ENCODE measurements around the gene ISM1.

ISM1 gene

DNA sequence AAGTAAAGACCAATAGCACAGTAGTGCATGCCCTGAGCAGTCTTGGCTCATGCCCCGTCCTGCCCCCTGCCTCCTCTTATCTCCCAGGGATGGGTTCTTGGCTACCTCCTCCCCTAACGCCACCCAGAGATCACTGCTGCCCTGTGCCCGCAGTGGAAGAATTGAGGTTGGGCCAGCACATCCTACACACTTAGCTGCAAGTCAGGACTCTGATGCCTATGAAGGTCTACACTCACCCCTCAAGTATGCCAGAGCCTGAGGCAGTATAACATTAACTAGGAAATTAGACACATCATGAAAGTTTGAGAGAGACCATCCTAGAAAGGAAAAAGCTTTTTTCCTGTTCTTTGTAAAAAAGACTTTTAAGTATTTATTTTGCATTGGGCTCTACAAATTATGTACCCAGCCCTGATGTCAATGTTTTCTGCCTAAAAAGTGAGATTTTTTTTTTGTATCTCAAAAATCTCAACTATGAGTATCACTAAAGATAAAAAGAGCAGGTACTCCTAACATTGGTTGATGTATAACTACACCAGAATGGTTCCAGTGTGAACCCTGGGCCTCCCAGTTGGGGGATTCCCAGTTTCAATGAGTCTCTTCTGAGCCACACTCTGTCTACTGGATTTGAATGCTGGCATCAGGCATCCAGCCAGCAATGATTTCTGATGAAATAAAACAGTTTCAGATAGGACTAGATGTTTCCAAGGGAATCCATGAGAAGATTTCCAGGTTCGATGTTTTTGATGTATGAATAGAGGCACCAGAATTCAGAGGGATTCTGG is 115.4 kb downstream of the ISM1 start:
- H3K4me3 Mint-ChIP-seq, result no peak overlapping the region
- no peaks in the 10 kb centered on the region for H3K36me3 Mint-ChIP-seq (ENCODE audit: low read depth)
- H3K27me3 Mint-ChIP-seq, result no peaks in the 10 kb centered on the region
- H3K4me1 Mint-ChIP-seq (ENCODE audit: low read depth), result no peaks in the 10 kb centered on the region
- H3K27ac Mint-ChIP-seq, result no peak overlapping the region
- H3K9me3 Mint-ChIP-seq, result no peaks in the 10 kb centered on the region
- intact Hi-C loops (cut with micrococcal nuclease), result no loop called here

DNA sequence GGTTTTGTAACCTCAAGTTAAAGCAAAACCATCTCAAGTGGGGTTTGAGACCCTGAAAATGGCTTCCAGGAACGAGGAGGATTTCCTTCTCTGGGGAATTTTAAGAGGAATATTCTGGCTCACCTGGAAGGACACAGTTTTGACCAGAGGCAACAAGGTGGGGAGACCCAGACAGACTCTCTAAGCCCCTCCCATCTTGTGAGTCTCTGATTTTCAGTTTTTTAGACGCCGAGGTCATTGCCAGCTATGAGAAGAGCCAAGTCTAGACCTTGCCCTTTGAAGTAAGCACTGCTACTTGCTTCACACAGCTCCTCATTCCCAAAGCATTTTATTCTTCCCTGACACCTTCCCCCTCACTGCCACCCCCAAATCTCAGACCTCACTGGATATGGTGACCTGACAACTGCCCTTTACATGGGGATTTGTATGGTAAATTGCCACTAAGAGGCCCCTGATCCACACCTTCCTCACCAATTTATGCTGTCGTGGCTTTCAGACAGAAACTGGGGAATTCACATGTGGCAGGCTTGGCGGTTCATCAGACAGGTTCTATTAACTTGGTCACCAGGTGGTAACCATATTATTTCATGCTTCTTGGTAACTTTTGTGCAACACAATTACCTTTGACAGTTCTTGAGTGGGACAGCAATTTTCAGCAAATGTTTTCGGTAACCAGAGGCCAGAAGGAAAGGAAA is 116.2 kb downstream of the ISM1 start:
- H3K27ac Mint-ChIP-seq, result no peak overlapping the region
- H3K9me3 Mint-ChIP-seq, result peaks cover 2% of the 10 kb centered on the region
- no peaks in the 10 kb centered on the region for H3K27me3 Mint-ChIP-seq
- no peaks in the 10 kb centered on the region for H3K36me3 Mint-ChIP-seq (ENCODE audit: low read depth)
- intact Hi-C loops (cut with micrococcal nuclease), result no loop called here
- H3K4me3 Mint-ChIP-seq, result no peak overlapping the region
- no peaks in the 10 kb centered on the region for H3K4me1 Mint-ChIP-seq (ENCODE audit: low read depth)

DNA sequence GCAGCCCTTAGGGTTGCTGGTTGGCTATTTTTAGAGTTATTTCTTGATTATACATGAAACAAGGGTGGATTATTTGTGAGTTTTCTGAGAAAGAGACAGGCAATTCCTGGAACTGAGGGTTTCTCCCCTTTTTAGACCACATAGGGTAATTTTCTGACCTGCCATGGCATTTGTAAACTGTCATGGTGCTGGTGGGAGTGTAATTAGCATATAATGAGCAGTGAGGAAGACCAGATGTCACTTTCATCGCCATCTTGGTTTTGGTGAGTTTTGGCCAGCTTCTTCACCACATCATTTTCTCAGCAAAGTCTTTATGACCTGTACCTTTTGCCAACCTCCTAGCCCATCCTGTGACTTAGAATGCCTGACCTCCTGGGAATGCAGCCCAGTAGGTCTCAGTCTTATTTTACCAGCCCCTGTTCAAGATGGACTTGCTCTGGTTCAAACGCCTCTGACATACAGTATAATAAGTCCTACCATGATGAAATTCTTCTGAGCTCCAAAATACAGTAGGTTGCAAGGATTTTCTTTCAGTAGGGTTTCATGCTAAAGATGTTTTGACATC is 117.1 kb downstream of the ISM1 start:
- H3K27me3 Mint-ChIP-seq, result no peaks in the 10 kb centered on the region
- H3K4me3 Mint-ChIP-seq, result no peak overlapping the region
- H3K9me3 Mint-ChIP-seq, result peaks cover 8% of the 10 kb centered on the region
- H3K36me3 Mint-ChIP-seq (ENCODE audit: low read depth), result no peaks in the 10 kb centered on the region
- no peak overlapping the region for H3K27ac Mint-ChIP-seq
- H3K4me1 Mint-ChIP-seq (ENCODE audit: low read depth), result no peaks in the 10 kb centered on the region
- intact Hi-C loops (cut with micrococcal nuclease), result no loop called here

DNA sequence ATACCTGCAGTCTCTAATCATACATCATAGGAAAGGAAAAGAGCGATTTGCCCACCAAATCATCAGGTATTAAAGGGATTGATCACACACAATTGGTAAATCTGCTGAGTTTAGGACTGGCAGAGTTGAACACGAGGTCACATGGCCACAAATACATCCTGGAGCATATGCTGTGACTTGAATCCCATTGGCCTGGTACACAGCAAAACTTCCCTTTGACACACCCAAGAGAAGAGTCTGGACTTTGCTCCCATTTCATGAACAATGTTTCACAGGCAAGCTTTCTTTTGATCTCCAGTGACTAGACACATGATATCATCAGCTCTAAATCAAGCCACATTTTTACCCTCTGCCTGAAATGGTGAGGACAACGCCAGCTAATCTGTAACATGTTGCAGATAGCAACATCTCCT is 117.9 kb downstream of the ISM1 start:
- H3K36me3 Mint-ChIP-seq (ENCODE audit: low read depth), result no peaks in the 10 kb centered on the region
- no peak overlapping the region for H3K27ac Mint-ChIP-seq
- H3K9me3 Mint-ChIP-seq, result peaks cover 14% of the 10 kb centered on the region
- intact Hi-C loops (cut with micrococcal nuclease), result no loop called here
- no peaks in the 10 kb centered on the region for H3K4me1 Mint-ChIP-seq (ENCODE audit: low read depth)
- H3K4me3 Mint-ChIP-seq, result no peak overlapping the region
- H3K27me3 Mint-ChIP-seq, result no peaks in the 10 kb centered on the region

DNA sequence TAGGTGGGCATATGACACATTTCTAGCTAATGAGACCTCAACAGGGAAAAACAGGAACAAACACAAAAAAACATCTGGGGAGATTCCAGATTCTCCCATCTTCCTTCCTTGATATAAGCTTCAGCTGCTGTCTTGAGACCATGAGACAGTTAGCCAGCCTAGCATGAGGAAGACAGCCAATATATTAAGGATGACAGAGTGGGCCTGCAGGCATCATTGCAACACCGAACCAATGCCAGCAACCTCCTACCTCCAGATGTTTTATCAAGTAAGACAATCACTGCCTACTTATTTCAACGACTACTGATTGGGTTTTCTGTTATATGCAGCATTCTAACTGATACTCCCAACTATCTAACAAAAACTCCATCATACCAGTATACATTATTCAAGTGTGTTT is 119.0 kb downstream of the ISM1 start:
- intact Hi-C loops (cut with micrococcal nuclease), result no loop called here
- Mint-ChIP-seq H3K27ac (no peak overlapping the region), H3K27me3 (no peaks in the 10 kb centered on the region), H3K9me3 (peaks cover 18% of the 10 kb centered on the region), H3K4me1 (ENCODE audit: low read depth) (no peaks in the 10 kb centered on the region), H3K36me3 (ENCODE audit: low read depth) (no peaks in the 10 kb centered on the region), H3K4me3 (no peak overlapping the region)

DNA sequence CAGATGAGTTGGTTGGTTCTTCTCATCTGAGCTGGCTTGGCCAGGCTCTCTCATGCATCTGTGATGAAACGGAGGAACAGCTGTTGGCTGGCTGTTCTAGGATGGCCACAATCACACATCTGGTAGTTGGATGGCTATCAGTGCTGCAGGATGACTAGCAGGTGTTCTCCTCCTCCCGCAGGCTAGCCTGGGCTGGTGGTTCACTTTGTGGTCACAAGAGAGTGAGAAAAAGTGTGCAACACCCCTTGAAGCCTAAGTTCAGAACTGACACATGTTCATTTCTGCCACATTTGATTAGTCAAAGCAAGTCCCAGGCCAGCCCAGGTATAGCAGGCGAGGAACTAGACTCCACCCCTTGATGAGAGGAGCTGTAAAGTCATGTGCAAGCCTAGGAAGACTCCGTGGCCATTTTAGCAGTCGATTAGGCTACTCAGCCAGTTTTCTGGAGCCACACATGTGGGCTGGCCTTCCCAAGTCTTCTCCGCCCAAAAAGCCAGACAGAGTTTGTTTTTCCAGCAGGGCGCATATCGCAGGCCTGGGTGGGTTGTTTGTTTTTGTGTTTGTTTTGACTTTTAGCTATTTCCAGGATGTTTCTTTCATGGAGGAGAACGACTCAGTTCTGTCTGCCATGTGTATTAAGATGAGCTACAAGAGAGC is 120.8 kb downstream of the ISM1 start:
- no peak overlapping the region for H3K4me3 Mint-ChIP-seq
- H3K27me3 Mint-ChIP-seq, result no peaks in the 10 kb centered on the region
- no peak overlapping the region for H3K27ac Mint-ChIP-seq
- peaks cover 18% of the 10 kb centered on the region for H3K9me3 Mint-ChIP-seq
- H3K4me1 Mint-ChIP-seq (ENCODE audit: low read depth), result no peaks in the 10 kb centered on the region
- intact Hi-C loops (cut with micrococcal nuclease), result no loop called here
- no peaks in the 10 kb centered on the region for H3K36me3 Mint-ChIP-seq (ENCODE audit: low read depth)

DNA sequence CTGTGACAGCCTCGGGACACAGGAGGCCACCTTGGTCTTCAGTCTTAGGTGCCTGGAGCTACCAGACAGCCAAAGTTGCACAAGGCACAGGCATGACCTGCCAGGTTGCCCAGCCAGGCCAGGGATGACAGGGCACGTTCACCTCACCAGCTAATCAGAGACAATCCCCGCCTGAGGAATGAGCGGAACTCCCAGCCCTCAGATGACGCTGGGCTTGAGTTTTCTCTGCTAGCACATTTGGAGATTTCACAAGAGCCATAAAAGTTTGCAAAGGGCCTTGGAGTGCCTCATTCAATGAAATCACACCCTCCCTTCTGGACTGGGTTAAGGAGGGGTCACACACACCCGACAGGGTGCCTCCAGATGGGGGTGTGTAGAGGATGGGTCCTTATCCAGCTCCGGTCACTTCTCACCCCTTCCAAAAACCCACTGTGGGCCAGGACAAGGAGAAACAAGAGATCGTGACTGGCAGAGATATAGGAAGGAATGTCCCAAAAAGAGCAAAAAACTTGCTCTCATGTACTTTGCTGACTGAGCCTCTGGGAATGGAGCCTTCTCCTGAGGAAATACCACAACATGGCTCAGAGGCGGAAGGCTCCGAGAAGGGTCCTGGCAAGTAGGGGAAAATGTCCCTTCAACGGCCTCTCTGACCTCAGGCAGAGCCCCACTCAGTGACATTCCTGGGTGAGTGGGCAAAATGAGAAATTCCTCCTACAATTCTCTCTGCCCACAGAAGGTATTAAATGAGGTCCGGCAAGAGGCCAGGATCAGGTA is 121.6 kb downstream of the ISM1 start:
- intact Hi-C loops (cut with micrococcal nuclease), result no loop called here
- peaks cover 18% of the 10 kb centered on the region for H3K9me3 Mint-ChIP-seq
- no peak overlapping the region for H3K4me3 Mint-ChIP-seq
- H3K27ac Mint-ChIP-seq, result no peak overlapping the region
- H3K4me1 Mint-ChIP-seq (ENCODE audit: low read depth), result no peaks in the 10 kb centered on the region
- H3K36me3 Mint-ChIP-seq (ENCODE audit: low read depth), result no peaks in the 10 kb centered on the region
- H3K27me3 Mint-ChIP-seq, result no peaks in the 10 kb centered on the region

DNA sequence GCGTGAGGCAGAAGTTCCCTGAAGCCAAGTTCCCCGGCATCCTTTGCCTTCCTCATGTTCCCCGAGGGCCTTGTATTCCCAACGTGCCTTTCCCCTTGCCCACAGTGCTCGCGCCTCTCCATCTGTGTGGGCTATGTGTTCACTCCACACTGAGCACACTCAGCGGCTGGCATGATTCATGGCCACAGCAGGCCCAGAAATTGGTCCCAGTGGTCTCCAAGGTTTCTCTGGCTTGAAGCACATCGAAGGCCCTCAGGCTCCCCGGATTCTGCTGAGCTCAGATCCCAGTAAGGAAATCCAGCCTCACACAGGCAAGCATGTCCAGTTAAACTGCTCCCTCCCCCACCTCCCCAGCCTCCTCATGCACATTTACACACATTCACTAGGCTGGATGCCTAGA is 123.6 kb downstream of the ISM1 start:
- H3K27ac Mint-ChIP-seq, result no peak overlapping the region
- no peaks in the 10 kb centered on the region for H3K27me3 Mint-ChIP-seq
- H3K4me3 Mint-ChIP-seq, result no peak overlapping the region
- no peaks in the 10 kb centered on the region for H3K4me1 Mint-ChIP-seq (ENCODE audit: low read depth)
- peaks cover 18% of the 10 kb centered on the region for H3K9me3 Mint-ChIP-seq
- no peaks in the 10 kb centered on the region for H3K36me3 Mint-ChIP-seq (ENCODE audit: low read depth)
- intact Hi-C loops (cut with micrococcal nuclease), result no loop called here

DNA sequence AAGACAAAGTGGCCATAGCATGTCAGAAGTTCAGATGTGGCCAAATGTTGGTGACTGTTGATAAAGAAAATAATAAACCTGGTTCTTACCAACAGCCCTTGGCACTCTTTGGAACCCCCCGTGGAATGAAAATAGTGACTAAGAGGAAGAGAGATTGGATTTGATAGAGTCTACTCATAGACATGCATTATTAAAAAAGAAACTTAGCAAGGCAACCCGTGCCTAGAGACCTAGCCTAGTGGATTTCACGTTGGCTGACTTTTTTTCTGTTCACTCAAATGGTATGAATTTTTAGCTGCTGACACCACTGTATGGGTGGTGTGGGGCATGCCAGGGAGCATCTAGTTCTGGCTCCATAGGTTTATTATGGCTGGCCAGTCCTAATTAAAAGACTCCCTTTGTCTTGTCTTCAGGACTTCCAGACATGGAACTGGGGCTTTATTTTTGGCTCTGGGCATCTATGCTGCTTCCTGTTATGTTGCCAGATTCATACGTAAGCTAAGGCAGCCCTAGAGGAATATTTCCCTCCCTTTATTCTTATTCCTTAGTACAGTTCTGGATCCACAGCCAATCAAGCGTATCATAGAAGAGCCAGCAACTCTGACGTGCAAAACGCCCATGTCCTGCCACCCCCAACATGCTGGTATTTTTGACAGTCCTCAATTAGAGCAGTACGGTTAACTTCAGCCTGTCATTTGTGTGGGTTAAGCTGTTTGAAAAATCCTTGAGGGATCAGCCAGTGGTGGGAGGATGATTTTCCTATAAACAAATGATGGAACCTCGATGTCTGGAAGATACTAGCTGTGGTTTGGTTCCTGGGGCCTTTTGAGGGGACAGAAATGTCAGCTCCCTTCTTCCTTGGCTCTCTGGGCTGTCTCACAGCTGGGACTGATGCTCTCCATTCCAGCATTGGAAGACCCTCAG is 127.5 kb downstream of the ISM1 start:
- H3K4me1 Mint-ChIP-seq (ENCODE audit: low read depth), result no peaks in the 10 kb centered on the region
- H3K9me3 Mint-ChIP-seq, result peaks cover 8% of the 10 kb centered on the region
- H3K36me3 Mint-ChIP-seq (ENCODE audit: low read depth), result no peaks in the 10 kb centered on the region
- intact Hi-C loops (cut with micrococcal nuclease), result no loop called here
- no peak overlapping the region for H3K27ac Mint-ChIP-seq
- no peak overlapping the region for H3K4me3 Mint-ChIP-seq
- H3K27me3 Mint-ChIP-seq, result no peaks in the 10 kb centered on the region

DNA sequence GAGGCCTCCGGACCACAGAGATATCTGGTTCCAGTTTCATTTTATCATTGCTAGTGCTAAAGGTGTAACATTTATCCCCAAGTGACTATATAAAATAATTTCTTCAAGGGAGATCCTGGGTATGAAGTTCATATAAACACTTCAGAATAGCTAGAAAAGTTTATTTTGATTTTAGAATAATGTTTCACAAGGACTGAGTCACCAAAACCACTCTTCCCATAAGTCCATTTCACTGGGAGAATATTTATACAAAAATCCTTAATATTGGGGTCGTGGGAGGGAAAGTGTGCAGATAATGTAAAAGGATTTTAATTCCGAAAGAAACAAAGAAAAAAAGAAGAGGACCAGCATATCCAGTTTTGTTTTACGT is 128.1 kb downstream of the ISM1 start:
- peaks cover 1% of the 10 kb centered on the region for H3K9me3 Mint-ChIP-seq

More for the DNA sequence above, 128.1 kb downstream of the ISM1 start:
- H3K4me1 Mint-ChIP-seq (ENCODE audit: low read depth), result no peaks in the 10 kb centered on the region
- no peaks in the 10 kb centered on the region for H3K27me3 Mint-ChIP-seq
- H3K4me3 Mint-ChIP-seq, result no peak overlapping the region
- no peak overlapping the region for H3K27ac Mint-ChIP-seq
- intact Hi-C loops (cut with micrococcal nuclease), result no loop called here
- no peaks in the 10 kb centered on the region for H3K36me3 Mint-ChIP-seq (ENCODE audit: low read depth)
